ENCODE results near the gene FAM120C. TPM values are rescaled to one million over a fixed set of nuclear protein-coding genes. Genes with fewer than 3 reads are reported as not detected.

Gene FAM120C
- total RNA-seq, 1 experiment from 2014 or later: 10.6 TPM

GRCh38 chrX:54076903-54077302 lies 106.2 kb downstream of the FAM120C start:
- H3K9me3 Mint-ChIP-seq: no peaks in the 10 kb centered on the region
- ATAC-seq: no peak
- no peak for TF ChIP-seq NR2C2 (CRISPR knock-in tag; IDR thresholded peaks at IDR 0.05)
- no peak for TF ChIP-seq ZNF317 (CRISPR knock-in tag; IDR thresholded peaks at IDR 0.05; ENCODE audit: borderline replicate concordance, low read depth)
- TF ChIP-seq TEAD1 (CRISPR knock-in tag; IDR thresholded peaks at IDR 0.05): no peak
- no peak for TF ChIP-seq CREM (CRISPR knock-in tag; IDR thresholded peaks at IDR 0.05)
- no peak for TF ChIP-seq PRRX2 (CRISPR knock-in tag; IDR thresholded peaks at IDR 0.05)
- POLR2A ChIA-PET: no interaction called here
- no peaks in the 10 kb centered on the region for H3K27me3 Mint-ChIP-seq (ENCODE audit: low read depth)
- no peak overlapping the region for H3K4me3 Mint-ChIP-seq
- H3K4me1 Mint-ChIP-seq: no peaks in the 10 kb centered on the region
- no peak for DNase-seq (ENCODE audit: low spot score)
- CTCF ChIA-PET: no interaction called here
- H3K27ac Mint-ChIP-seq: no peak overlapping the region
- no peaks in the 10 kb centered on the region for H3K36me3 Mint-ChIP-seq

- H3K9me3 Mint-ChIP-seq: no peaks in the 10 kb centered on the region
- no peaks in the 10 kb centered on the region for H3K4me1 Mint-ChIP-seq
- ChIA-PET CTCF (no interaction called here), POLR2A (no interaction called here)
- TF ChIP-seq, protein P1, sequence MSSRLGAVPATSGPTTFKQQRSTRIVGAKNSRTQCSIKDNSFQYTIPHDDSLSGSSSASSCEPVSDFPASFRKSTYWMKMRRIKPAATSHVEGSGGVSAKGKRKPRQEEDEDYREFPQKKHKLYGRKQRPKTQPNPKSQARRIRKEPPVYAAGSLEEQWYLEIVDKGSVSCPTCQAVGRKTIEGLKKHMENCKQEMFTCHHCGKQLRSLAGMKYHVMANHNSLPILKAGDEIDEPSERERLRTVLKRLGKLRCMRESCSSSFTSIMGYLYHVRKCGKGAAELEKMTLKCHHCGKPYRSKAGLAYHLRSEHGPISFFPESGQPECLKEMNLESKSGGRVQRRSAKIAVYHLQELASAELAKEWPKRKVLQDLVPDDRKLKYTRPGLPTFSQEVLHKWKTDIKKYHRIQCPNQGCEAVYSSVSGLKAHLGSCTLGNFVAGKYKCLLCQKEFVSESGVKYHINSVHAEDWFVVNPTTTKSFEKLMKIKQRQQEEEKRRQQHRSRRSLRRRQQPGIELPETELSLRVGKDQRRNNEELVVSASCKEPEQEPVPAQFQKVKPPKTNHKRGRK (CRISPR knock-in tag; IDR thresholded peaks at IDR 0.05; ENCODE audit: borderline replicate concordance): no peak
- TF ChIP-seq GTF2I (CRISPR knock-in tag; conservative IDR thresholded peaks at IDR 0.05) (no peak), PRDM15 (CRISPR knock-in tag; IDR thresholded peaks at IDR 0.05) (no peak), HMGXB4 (CRISPR knock-in tag; IDR thresholded peaks at IDR 0.05) (no peak), E2F5 (CRISPR knock-in tag; IDR thresholded peaks at IDR 0.05) (no peak), CREB1 (CRISPR knock-in tag; IDR thresholded peaks at IDR 0.05) (no peak)
- no peaks in the 10 kb centered on the region for H3K27me3 Mint-ChIP-seq (ENCODE audit: low read depth)
- no peak overlapping the region for H3K27ac Mint-ChIP-seq
- ATAC-seq: no peak
- no peaks in the 10 kb centered on the region for H3K36me3 Mint-ChIP-seq
- no peak for DNase-seq (ENCODE audit: low spot score)
- H3K4me3 Mint-ChIP-seq: no peak overlapping the region
Measured at GRCh38 chrX:54074826-54075225, 108.2 kb downstream of the FAM120C start.

DNA sequence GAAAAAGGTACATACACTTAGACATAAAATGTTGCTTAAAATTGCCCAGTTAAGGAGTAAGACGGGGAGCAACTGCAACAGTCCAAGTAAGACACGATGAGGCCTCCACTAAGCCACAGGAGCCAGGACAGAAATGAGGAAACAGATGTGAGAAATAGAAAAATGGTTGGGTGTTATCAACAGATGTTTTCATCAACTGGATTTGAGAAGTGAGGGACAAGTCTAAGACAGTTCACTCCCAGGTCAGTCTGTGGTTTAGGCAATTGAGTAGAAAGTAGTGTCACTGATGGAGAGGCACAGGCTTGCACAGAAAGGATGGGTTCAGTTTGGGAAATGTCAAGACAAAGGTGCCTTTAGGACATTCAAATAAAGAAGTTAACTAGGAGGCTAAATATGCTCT lies 115.3 kb downstream of the FAM120C start:
- H3K4me3 Mint-ChIP-seq: no peak overlapping the region
- H3K27ac Mint-ChIP-seq: no peak overlapping the region

DNA sequence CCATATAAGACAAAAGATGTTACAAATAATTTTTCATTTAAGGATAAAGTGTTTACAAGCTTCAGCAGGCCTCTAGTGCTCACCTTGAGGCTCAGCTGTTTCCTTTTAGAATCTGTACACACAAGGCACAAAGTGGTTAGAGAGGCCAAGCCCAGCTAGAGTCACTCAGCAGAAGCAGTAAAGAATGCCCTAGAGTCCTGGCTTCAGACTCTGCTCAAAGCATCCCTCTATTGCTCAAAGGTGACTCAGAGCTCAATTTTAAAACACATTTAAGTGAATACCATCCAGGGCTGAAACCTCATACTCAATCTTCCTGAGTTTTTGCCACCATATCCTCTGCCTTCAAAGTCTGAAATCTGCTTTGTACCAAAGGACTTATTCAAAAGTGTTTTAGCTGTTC lies 116.2 kb downstream of the FAM120C start:
- H3K27me3 Mint-ChIP-seq (ENCODE audit: low read depth): no peaks in the 10 kb centered on the region
- DNase-seq (ENCODE audit: low spot score) (no peak), ATAC-seq (no peak)
- no peak overlapping the region for H3K4me3 Mint-ChIP-seq
- peaks cover 4% of the 10 kb centered on the region; the same call in 1 of the 2 replicates for H3K4me1 Mint-ChIP-seq
- POLR2A ChIA-PET: no interaction called here
- CTCF ChIA-PET: interaction anchor here (0.6 kb wide), 1 partner anchor 61 kb away, joined by 4 read pairs; no protein-coding TSS in a partner anchor
- H3K36me3 Mint-ChIP-seq: no peaks in the 10 kb centered on the region
- H3K9me3 Mint-ChIP-seq: no peaks in the 10 kb centered on the region
- H3K27ac Mint-ChIP-seq: no peak overlapping the region
- TF ChIP-seq ARID4B (CRISPR knock-in tag; IDR thresholded peaks at IDR 0.05; ENCODE audit: borderline replicate concordance): no peak
- TF ChIP-seq NFATC4 (CRISPR knock-in tag; IDR thresholded peaks at IDR 0.05): no peak
- TF ChIP-seq RORB (CRISPR knock-in tag; IDR thresholded peaks at IDR 0.05): no peak
- TF ChIP-seq FOXP1 (CRISPR knock-in tag; IDR thresholded peaks at IDR 0.05; ENCODE audit: borderline replicate concordance): no peak
- TF ChIP-seq CDX4 (CRISPR knock-in tag; IDR thresholded peaks at IDR 0.05; ENCODE audit: borderline replicate concordance): no peak
- TF ChIP-seq SP1 (CRISPR knock-in tag; conservative IDR thresholded peaks at IDR 0.05): no peak

More for the DNA sequence above, 115.3 kb downstream of the FAM120C start:
- Mint-ChIP-seq H3K27me3 (ENCODE audit: low read depth) (no peaks in the 10 kb centered on the region), H3K9me3 (no peaks in the 10 kb centered on the region), H3K4me1 (peaks cover 4% of the 10 kb centered on the region; the same call in 1 of the 2 replicates), H3K36me3 (no peaks in the 10 kb centered on the region)
- no peak for TF ChIP-seq MXD4 (CRISPR knock-in tag; IDR thresholded peaks at IDR 0.05; ENCODE audit: borderline replicate concordance)
- no peak for ATAC-seq
- CTCF ChIA-PET: no interaction called here
- POLR2A ChIA-PET: no interaction called here
- no peak for DNase-seq (ENCODE audit: low spot score)
